ENCODE results near the gene MKRN2. TPM values are rescaled to one million over a fixed set of nuclear protein-coding genes. Genes with fewer than 3 reads are reported as not detected.

The MKRN2 gene
- total RNA-seq, 2 experiments from 2014 or later = 19.0 to 20.3 TPM

GRCh38 chr3:12568747-12569146 is 11.9 kb downstream of the MKRN2 start:
- Mint-ChIP-seq H3K36me3 (ENCODE audit: low read depth) (peaks cover 88% of the 10 kb centered on the region), H3K4me3 (no peak overlapping the region)
- CTCF ChIA-PET = no interaction called here

GRCh38 chr3:12569836-12570235 is 12.9 kb downstream of the MKRN2 start:
- Mint-ChIP-seq H3K4me1 (ENCODE audit: low read depth) (peaks cover 13% of the 10 kb centered on the region), H3K4me3 (no peak overlapping the region), H3K27me3 (no peaks in the 10 kb centered on the region), H3K36me3 (ENCODE audit: low read depth) (peaks cover 92% of the 10 kb centered on the region), H3K9me3 (peaks cover 6% of the 10 kb centered on the region), H3K27ac (no peak overlapping the region)
- no peaks in the 10 kb centered on the region for H3K4me1 ChIP-seq (ENCODE audit: insufficient read depth, low read length)
- H3K27me3 ChIP-seq (ENCODE audit: control insufficient read depth in 1 of 2, insufficient read depth in 2 of 2, low read length in 2 of 2) = no peaks in the 10 kb centered on the region
- CTCF ChIA-PET = no interaction called here
- intact Hi-C loops (cut with DNase I, micrococcal nuclease) = no loop called here
- no peak overlapping the region for H3K27ac ChIP-seq (ENCODE audit: low read depth in 1 of 2, low read length in 2 of 2)
- POLR2A ChIA-PET = interaction anchor here (0.5 kb wide), 1 partner anchor 10 kb away, joined by 3 read pairs; no protein-coding TSS in a partner anchor
- no peak overlapping the region for H3K4me3 ChIP-seq (ENCODE audit: low read length)
- DNase-seq (no peak), ATAC-seq (ENCODE audit: poor library complexity) (no peak)
- peaks cover 8 to 19% of the 10 kb centered on the region in 2 experiments for H3K9me3 ChIP-seq (ENCODE audit: control insufficient read depth in 1 of 2, insufficient read depth in 1 of 2, low read length in 2 of 2)
- peaks cover 64% of the 10 kb centered on the region for H3K36me3 ChIP-seq (ENCODE audit: insufficient read depth, low read length)
- no peak for TF ChIP-seq CTCF (IDR thresholded peaks at IDR 0.05)

More at GRCh38 chr3:12568747-12569146, 11.9 kb downstream of the MKRN2 start:
- intact Hi-C loops (cut with DNase I, micrococcal nuclease) = no loop called here
- Histone ChIP-seq H3K9me3 (ENCODE audit: control insufficient read depth in 1 of 2, insufficient read depth in 1 of 2, low read length in 2 of 2) (peaks cover 8 to 19% of the 10 kb centered on the region in 2 experiments), H3K27me3 (ENCODE audit: control insufficient read depth in 1 of 2, insufficient read depth in 2 of 2, low read length in 2 of 2) (no peaks in the 10 kb centered on the region), H3K4me3 (ENCODE audit: low read length) (no peak overlapping the region), H3K36me3 (ENCODE audit: insufficient read depth, low read length) (peaks cover 55% of the 10 kb centered on the region), H3K4me1 (ENCODE audit: insufficient read depth, low read length) (no peaks in the 10 kb centered on the region), H3K27ac (ENCODE audit: low read depth in 1 of 2, low read length in 2 of 2) (no peak overlapping the region)
- no peak for TF ChIP-seq CTCF (IDR thresholded peaks at IDR 0.05)
- POLR2A ChIA-PET = no interaction called here
- ATAC-seq (ENCODE audit: poor library complexity) = no peak
- H3K27me3 Mint-ChIP-seq = no peaks in the 10 kb centered on the region
- DNase-seq = no peak
- peaks cover 18% of the 10 kb centered on the region for H3K4me1 Mint-ChIP-seq (ENCODE audit: low read depth)
- peaks cover 6% of the 10 kb centered on the region for H3K9me3 Mint-ChIP-seq
- no peak overlapping the region for H3K27ac Mint-ChIP-seq

GRCh38 chr3:12571986-12572385 is 15.1 kb downstream of the MKRN2 start:
- no peak overlapping the region for H3K27ac Mint-ChIP-seq
- CTCF ChIA-PET = no interaction called here

More at GRCh38 chr3:12571986-12572385, 15.1 kb downstream of the MKRN2 start:
- no peaks in the 10 kb centered on the region for H3K27me3 ChIP-seq (ENCODE audit: control insufficient read depth in 1 of 2, insufficient read depth in 2 of 2, low read length in 2 of 2)
- Mint-ChIP-seq H3K36me3 (ENCODE audit: low read depth) (peaks cover 95% of the 10 kb centered on the region), H3K4me1 (ENCODE audit: low read depth) (peaks cover 7% of the 10 kb centered on the region), H3K4me3 (no peak overlapping the region), H3K27me3 (no peaks in the 10 kb centered on the region), H3K9me3 (no peaks in the 10 kb centered on the region)
- POLR2A ChIA-PET = no interaction called here
- DNase-seq (no peak), ATAC-seq (ENCODE audit: poor library complexity) (no peak)
- intact Hi-C loops (cut with DNase I, micrococcal nuclease) = no loop called here
- H3K4me3 ChIP-seq (ENCODE audit: low read length) = no peak overlapping the region
- peaks cover 0 to 14% of the 10 kb centered on the region in 2 experiments for H3K9me3 ChIP-seq (ENCODE audit: control insufficient read depth in 1 of 2, insufficient read depth in 1 of 2, low read length in 2 of 2)
- H3K4me1 ChIP-seq (ENCODE audit: insufficient read depth, low read length) = no peaks in the 10 kb centered on the region
- TF ChIP-seq CTCF (IDR thresholded peaks at IDR 0.05) = no peak
- H3K27ac ChIP-seq (ENCODE audit: low read depth in 1 of 2, low read length in 2 of 2) = no peak overlapping the region
- H3K36me3 ChIP-seq (ENCODE audit: insufficient read depth, low read length) = peaks cover 79% of the 10 kb centered on the region

Measured in CD4-positive, alpha-beta T cell (primary cell).